Esophagus (tissue), 2 donors: ENCODE data around the gene UQCRH. TPM values are rescaled to one million over a fixed set of nuclear protein-coding genes. Genes with fewer than 3 reads are reported as not detected.

Experiments
- H3K27ac ChIP-seq, 2 donors: one replicate each; pipeline ENCODE4 v1.5.1; 2013; ENCODE audit warnings: low read depth in 2 of 2, mild to moderate bottlenecking in 2 of 2, inconsistent platforms in 1 of 2, low read length in 1 of 2, moderate library complexity in 1 of 2
- H3K27me3 ChIP-seq, 2 donors: one replicate each; pipeline ENCODE4 v1.6.1; 2013; ENCODE audit warnings: low read length in 2 of 2, control low read depth in 1 of 2, mild to moderate bottlenecking in 1 of 2; ENCODE audit not compliant: insufficient read depth in 2 of 2, control insufficient read depth in 1 of 2
- H3K36me3 ChIP-seq, 2 donors: one replicate each; pipeline ENCODE4 v1.6.1; 2013; ENCODE audit warnings: low read length in 1 of 2; ENCODE audit not compliant: control insufficient read depth in 2 of 2, insufficient read depth in 2 of 2
- H3K4me1 ChIP-seq, 2 donors: one replicate each; pipeline ENCODE4 v1.6.1; 2013; ENCODE audit warnings: low read length in 1 of 2; ENCODE audit not compliant: control insufficient read depth in 2 of 2, insufficient read depth in 2 of 2
- H3K4me3 ChIP-seq, 2 donors: one replicate each; pipeline ENCODE4 v1.5.1; 2013; ENCODE audit warnings: low read length in 2 of 2, mild to moderate bottlenecking in 2 of 2, low read depth in 1 of 2, moderate library complexity in 1 of 2
- H3K9me3 ChIP-seq, 2 donors: one replicate each; pipeline ENCODE4 v1.6.1; 2013; ENCODE audit warnings: mild to moderate bottlenecking in 2 of 2, low read depth in 1 of 2, low read length in 1 of 2, moderate library complexity in 1 of 2; ENCODE audit not compliant: control insufficient read depth in 2 of 2, insufficient read depth in 1 of 2
- WGBS, 2 donors: extraction: QIAGEN DNeasy Blood & Tissue Kit; methylation state at CpG; one replicate each; pipeline ENCODE4 v1.1.7; 2013; 5-methylcytosine and 5-hydroxymethylcytosine counted together
- polyA plus RNA-seq, 2 donors: library from polyadenylated mRNA; stranded (reverse); fragments of 200-250 nt; gene quantifications; one replicate each; pipeline ENCODE4 v1.2.3, GENCODE V29; 2013
- donor health status: healthy with polysubstance abuse.
- donor health status: Bipolar disorder and iron deficiency.

UQCRH gene
- polyA plus RNA-seq, 2 donors, result 393 to 498 TPM

GRCh38 chr1:46278807-46279206 is 24.7 kb upstream of the UQCRH start:
- Histone ChIP-seq H3K27me3 (no peaks in the 10 kb centered on the region), H3K4me1 (no peaks in the 10 kb centered on the region), H3K36me3 (peaks cover 9 to 22% of the 10 kb centered on the region in 2 donors), H3K4me3 (no peak overlapping the region), H3K9me3 (no peaks in the 10 kb centered on the region), H3K27ac (no peak overlapping the region)
- WGBS, 2 donors, result 79 to 87% methylated on average over 12 of the region's 12 CpGs

GRCh38 chr1:46280092-46280491 is 23.4 kb upstream of the UQCRH start:
- no peaks in the 10 kb centered on the region for H3K4me1 ChIP-seq
- H3K4me3 ChIP-seq, result no peak overlapping the region
- no peak overlapping the region for H3K27ac ChIP-seq
- 94 to 95% methylated on average over 3 of the region's 3 CpGs for WGBS, 2 donors
- no peaks in the 10 kb centered on the region for H3K9me3 ChIP-seq
- H3K36me3 ChIP-seq, result peaks cover 9 to 27% of the 10 kb centered on the region in 2 donors
- H3K27me3 ChIP-seq, result no peaks in the 10 kb centered on the region

GRCh38 chr1:46281021-46281420 is 22.5 kb upstream of the UQCRH start:
- no peaks in the 10 kb centered on the region for H3K4me1 ChIP-seq
- H3K36me3 ChIP-seq, result peaks cover 10 to 35% of the 10 kb centered on the region in 2 donors
- WGBS, 2 donors, result 91 to 96% methylated on average over 14 of the region's 14 CpGs
- H3K9me3 ChIP-seq, result no peaks in the 10 kb centered on the region
- no peak overlapping the region for H3K4me3 ChIP-seq
- H3K27ac ChIP-seq, result no peak overlapping the region
- H3K27me3 ChIP-seq, result no peaks in the 10 kb centered on the region

GRCh38 chr1:46284058-46284457 is 19.4 kb upstream of the UQCRH start:
- Histone ChIP-seq H3K27me3 (no peaks in the 10 kb centered on the region), H3K4me1 (no peaks in the 10 kb centered on the region), H3K9me3 (no peaks in the 10 kb centered on the region), H3K4me3 (no peak overlapping the region), H3K27ac (no peak overlapping the region), H3K36me3 (peaks cover 12 to 28% of the 10 kb centered on the region in 2 donors)
- WGBS, 2 donors, result 87 to 91% methylated on average over 1 of the region's 1 CpG

GRCh38 chr1:46284597-46285564 is 18.6 kb upstream of the UQCRH start:
- H3K9me3 ChIP-seq, result no peaks in the 10 kb centered on the region
- no peak overlapping the region for H3K4me3 ChIP-seq
- WGBS, 2 donors, result 79 to 84% methylated on average over 3 of the region's 3 CpGs
- H3K27me3 ChIP-seq, result no peaks in the 10 kb centered on the region
- no peaks in the 10 kb centered on the region for H3K4me1 ChIP-seq
- H3K27ac ChIP-seq, result no peak overlapping the region
- H3K36me3 ChIP-seq, result peaks cover 10 to 24% of the 10 kb centered on the region in 2 donors

- WGBS, 2 donors, result 88 to 89% methylated on average over 27 of the region's 27 CpGs
- Histone ChIP-seq H3K9me3 (no peaks in the 10 kb centered on the region), H3K27ac (no peak overlapping the region), H3K36me3 (peaks cover 8 to 19% of the 10 kb centered on the region in 2 donors), H3K27me3 (no peaks in the 10 kb centered on the region), H3K4me3 (no peak overlapping the region), H3K4me1 (no peaks in the 10 kb centered on the region)
These were observed 17.6 kb upstream of the UQCRH start for GRCh38 chr1:46285730-46286477.

GRCh38 chr1:46288485-46289133 is 14.9 kb upstream of the UQCRH start:
- no peak overlapping the region for H3K27ac ChIP-seq
- 77 to 84% methylated on average over 1 of the region's 1 CpG for WGBS, 2 donors

GRCh38 chr1:46289134-46289494 is 14.4 kb upstream of the UQCRH start:
- 90 to 95% methylated on average over 5 of the region's 5 CpGs for WGBS, 2 donors
- no peaks in the 10 kb centered on the region for H3K27me3 ChIP-seq
- no peaks in the 10 kb centered on the region for H3K9me3 ChIP-seq
- H3K4me3 ChIP-seq, result no peak overlapping the region
- peaks cover 4 to 21% of the 10 kb centered on the region in 2 donors for H3K36me3 ChIP-seq
- no peaks in the 10 kb centered on the region for H3K4me1 ChIP-seq
- no peak overlapping the region for H3K27ac ChIP-seq

More at GRCh38 chr1:46288485-46289133, 14.9 kb upstream of the UQCRH start:
- H3K27me3 ChIP-seq, result no peaks in the 10 kb centered on the region
- no peak overlapping the region for H3K4me3 ChIP-seq
- H3K4me1 ChIP-seq, result no peaks in the 10 kb centered on the region
- no peaks in the 10 kb centered on the region for H3K9me3 ChIP-seq
- H3K36me3 ChIP-seq, result peaks cover 4 to 17% of the 10 kb centered on the region in 2 donors

GRCh38 chr1:46289976-46290375 is 13.5 kb upstream of the UQCRH start:
- H3K36me3 ChIP-seq, result peaks cover 4 to 19% of the 10 kb centered on the region in 2 donors

More at GRCh38 chr1:46289976-46290375, 13.5 kb upstream of the UQCRH start:
- Histone ChIP-seq H3K27me3 (no peaks in the 10 kb centered on the region), H3K4me3 (no peak overlapping the region), H3K27ac (no peak overlapping the region), H3K4me1 (no peaks in the 10 kb centered on the region), H3K9me3 (no peaks in the 10 kb centered on the region)
- 92% methylated on average over 4 of the region's 4 CpGs for WGBS, 2 donors
